HG03378 (cell line): ENCODE measurements around the gene KCTD21.
"Not testable (repeated sequence)": the region's sequence is repeated elsewhere in the genome, so short reads cannot be mapped to it uniquely, and the experiment has no call there.

Experiments used
- ATAC-seq: cut with Tn5 transposase; IDR thresholded peaks from one replicate; pipeline ENCODE4 v1.9.1; 2021; ENCODE audit warnings: mild to moderate bottlenecking, moderate library complexity; ENCODE audit not compliant: unreplicated experiment

The KCTD21 gene

GRCh38 chr11:78179459-78180071 is 8.9 kb downstream of the KCTD21 start:
- ATAC-seq = no peak

GRCh38 chr11:78177216-78177615 is 11.2 kb downstream of the KCTD21 start:
- ATAC-seq = no peak

- ATAC-seq = no peak
Measured at GRCh38 chr11:78176605-78177141, 11.8 kb downstream of the KCTD21 start.

DNA sequence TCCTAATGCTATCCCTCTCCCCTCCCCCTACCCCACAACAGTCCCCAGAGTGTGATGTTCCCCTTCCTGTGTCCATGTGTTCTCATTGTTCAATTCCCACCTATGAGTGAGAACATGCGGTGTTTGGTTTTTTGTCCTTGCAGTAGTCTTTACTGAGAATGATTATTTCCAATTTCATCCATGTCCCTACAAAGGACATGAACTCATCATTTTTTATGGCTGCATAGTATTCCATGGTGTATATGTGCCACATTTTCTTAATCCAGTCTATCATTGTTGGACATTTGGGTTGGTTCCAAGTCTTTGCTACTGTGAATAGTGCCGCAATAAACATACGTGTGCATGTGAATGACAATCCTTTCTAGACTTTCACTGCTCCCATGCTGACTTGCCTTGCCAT is 12.6 kb downstream of the KCTD21 start:
- not testable (repeated sequence) for ATAC-seq

- no peak for ATAC-seq
Measured at GRCh38 chr11:78171951-78172350, 16.5 kb downstream of the KCTD21 start.

DNA sequence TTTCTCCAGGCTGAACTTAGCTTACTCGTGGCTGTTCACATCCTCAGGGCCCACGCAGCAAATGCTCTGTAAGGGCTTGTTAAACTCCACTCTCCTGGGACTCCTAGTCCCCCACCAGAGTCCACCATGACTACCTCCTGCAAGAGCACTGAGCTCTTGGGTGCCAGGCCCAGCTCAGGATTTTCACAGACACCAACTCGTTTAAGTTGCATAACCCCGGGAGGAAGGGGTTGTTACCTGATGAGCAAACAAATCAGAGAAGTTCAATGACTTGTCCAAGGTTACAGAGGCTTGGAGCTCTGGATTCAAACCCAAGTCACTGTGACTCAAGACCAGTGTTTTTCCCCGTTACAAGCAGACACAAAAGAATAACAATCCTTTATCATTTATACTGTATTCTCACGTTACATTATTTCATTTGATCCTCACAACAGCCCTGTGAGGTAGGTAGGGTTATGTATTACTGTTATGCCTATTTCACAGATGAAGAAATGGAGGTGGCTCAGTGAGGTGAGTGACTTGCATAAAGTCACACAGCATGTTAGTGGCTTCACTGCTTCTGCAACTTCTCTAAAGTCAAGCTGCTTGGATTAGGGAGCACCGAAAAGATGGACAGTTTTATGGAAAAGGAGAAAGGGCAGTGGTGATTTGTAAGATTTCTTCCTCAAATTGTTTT is 17.4 kb downstream of the KCTD21 start:
- no peak for ATAC-seq

- ATAC-seq = no peak
Measured at GRCh38 chr11:78170413-78170812, 18.0 kb downstream of the KCTD21 start.

DNA sequence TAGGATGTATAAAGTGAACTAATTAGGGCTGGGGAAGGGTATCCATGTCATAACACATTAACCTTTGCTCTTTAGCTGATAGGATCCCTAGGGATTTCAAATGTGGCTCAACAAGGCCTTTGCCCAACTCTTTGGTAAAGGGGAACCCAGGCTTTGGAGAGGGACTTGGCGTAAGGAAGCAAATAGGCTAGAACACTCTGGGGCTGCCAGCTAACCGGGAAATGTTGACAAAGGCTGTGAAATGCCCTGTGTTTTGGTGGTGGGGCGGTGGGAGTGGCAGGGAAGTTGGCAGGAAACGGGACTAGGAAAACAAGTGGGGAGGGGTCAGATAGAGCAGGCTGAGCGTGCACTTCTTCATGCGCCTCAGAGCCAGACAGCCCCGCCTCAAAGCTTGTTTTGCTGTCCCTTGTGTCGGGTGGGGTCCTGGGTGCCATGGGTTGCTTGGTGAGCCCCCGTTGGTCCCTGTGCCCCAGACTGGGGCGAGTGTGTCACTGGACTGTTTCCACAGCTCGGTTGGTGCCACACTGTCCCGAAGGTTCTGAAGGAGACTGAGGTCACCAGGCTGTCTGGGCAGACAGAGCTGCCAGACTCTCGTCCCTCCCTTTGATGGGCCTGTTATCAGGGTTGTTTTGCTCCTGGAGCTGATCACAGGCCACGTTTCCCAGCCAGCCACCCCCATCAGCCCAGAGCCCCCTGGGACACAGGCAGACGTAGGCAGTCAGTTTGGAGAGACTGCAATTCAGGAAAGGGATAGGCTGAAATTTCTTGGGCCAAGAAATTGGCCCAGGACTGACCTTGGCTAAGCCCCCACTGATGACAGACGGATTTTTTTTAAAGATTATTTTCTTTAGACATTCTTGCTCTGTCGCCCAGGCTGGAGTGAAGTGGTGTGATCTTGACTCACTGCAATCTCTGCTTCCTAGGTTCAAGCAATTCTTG is 19.6 kb downstream of the KCTD21 start:
- ATAC-seq = no peak

GRCh38 chr11:78166855-78167469 is 21.5 kb downstream of the KCTD21 start:
- ATAC-seq = no peak

DNA sequence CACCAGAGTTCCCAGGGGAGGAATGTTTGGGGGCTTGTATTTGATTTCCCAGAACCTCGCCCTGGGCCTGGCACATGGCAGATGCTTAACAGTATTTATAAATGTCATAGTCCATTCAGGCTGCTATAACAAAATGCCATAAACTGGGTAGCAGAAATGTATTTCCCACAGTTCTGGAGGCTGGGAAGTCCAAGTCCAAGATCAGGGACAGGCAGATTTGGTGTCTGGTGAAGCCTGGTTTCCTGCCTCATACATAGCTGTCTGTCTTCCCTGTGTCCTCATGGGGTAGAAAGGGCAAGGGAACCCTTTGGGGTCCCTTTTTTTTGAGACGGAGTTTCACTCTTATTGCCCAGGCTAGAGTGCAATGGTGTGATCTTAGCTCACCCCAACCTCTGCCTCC is 24.0 kb downstream of the KCTD21 start:
- no peak for ATAC-seq

- no peak for ATAC-seq
Measured at GRCh38 chr11:78163828-78164227, 24.6 kb downstream of the KCTD21 start.

DNA sequence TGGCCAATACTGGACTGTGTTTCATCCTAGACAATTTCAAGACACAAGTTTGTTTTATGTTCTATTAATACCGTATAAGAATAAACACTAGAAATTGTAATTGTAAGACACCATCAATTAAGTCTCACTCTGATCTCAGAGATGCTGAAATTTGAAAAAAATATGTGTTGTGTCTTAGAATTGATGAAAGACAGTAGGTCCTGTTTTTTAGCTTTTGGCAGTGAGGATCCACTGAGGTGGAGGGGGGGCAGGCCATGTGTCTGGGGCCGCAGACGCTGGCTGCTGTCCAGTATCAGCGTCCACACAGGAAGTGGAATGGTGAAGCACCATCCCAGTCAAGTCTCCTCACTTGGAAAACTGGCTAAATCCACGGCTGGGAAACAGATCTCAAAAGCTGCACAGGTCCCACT is 26.5 kb downstream of the KCTD21 start:
- ATAC-seq = no peak

GRCh38 chr11:78161346-78161745 is 27.1 kb downstream of the KCTD21 start:
- no peak for ATAC-seq

GRCh38 chr11:78160557-78160956 is 27.9 kb downstream of the KCTD21 start:
- ATAC-seq = no peak

DNA sequence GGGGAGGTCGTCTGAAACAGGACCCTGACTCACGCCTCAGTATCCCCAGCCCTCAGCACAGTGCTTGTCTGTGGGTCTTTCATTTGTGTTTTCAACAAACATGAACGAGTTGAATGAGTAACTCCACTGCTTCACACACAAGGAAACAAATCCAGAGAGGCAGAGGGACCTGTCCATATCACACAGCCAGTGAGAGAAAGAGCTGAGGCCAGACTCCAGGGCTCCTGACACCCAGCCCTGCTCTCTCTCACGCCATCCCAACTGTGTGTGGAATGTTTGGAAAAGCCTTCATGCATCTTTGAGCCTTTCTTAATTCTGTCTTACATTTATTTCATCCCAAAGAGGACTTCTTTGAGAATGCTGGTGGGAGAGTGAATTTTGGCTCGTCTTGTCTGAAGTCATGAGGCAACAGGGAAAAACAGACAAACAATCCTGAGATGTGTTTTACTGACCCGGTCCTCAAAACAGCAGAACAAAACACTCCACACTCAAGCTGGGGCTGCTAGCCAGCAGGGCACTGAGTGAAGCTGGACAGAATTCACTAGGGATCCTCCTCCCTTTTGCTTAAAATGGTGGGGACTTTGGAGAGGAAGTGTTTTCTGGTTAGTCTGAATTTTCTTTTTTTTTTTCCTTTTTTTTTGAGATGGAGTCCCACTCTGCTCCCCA is 29.3 kb downstream of the KCTD21 start:
- no peak for ATAC-seq

DNA sequence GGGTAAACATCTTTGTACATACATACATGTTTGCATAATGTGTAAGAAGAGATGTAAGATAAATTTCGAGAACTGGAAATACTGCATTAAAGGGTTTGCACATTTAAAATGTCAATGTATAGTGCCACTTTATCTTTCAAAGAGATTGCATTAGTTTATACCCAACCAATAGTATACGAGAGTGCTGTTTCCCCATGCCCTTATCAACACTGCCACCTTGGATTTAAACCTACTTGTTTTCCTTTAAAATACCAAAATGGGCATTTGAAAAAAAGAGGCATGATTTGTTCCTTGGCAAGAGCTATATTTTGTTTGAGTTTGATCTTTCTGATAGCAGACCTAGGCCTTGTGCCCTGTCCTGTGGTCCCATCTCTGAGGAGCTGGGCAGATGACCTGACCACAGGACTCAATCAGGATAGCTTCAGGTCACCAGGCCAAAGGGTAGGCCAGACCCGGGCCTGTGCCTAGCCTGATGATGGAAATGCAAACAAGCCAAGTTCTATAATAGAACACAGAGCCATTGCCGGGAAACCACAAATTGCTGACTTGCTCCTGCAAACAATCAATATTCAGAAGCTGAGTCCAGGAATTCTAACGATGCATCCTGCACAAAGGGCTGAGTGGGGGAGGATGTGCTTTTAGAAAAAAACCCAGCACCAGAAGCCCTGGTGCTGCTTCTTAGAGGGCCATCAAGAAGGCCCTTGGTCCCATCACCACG is 32.1 kb downstream of the KCTD21 start:
- ATAC-seq = no peak

- ATAC-seq = no peak
Measured at GRCh38 chr11:78151804-78152203, 36.6 kb downstream of the KCTD21 start.

- ATAC-seq = no peak
Measured at GRCh38 chr11:78150754-78151153, 37.7 kb downstream of the KCTD21 start.

GRCh38 chr11:78150346-78150745 is 38.1 kb downstream of the KCTD21 start:
- no peak for ATAC-seq

GRCh38 chr11:78149646-78150045 is 38.8 kb downstream of the KCTD21 start:
- ATAC-seq = no peak
